ENCODE data around the gene TPSB2. TPM values are rescaled to one million over a fixed set of nuclear protein-coding genes. Genes with fewer than 3 reads are reported as not detected.
"Not testable (repeated sequence)": the region's sequence is repeated elsewhere in the genome, so short reads cannot be mapped to it uniquely, and the experiment has no call there.

Gene TPSB2
- polyA plus RNA-seq, 1 donor = 0.18 TPM

DNA sequence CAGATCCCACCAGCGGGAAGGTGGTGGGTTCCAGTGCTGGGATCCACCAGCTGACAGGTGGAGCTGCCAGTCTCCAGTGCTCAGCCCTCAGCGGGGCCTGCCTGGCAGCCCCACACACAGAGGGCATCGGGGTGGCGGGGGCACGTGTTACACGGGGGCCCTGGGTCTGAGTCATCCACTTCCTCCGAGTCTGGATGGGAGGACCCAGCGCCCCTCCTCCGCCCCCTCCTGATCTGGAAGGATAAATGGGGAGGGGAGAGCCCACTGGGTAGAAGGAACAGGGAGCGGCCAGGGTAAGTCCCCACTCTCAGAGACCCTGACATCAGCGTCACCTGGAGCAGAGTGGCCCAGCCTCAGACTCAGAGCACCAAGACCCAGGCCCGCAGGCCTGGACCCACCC lies 10.5 kb upstream of the TPSB2 start, which contains the start of gene TPSAB1:
TSS of gene TPSAB1 (plus strand) at position 270 of the 400 bp plus-strand sequence. CDS start 234 bp downstream, outside the sequence.
- not testable (repeated sequence) for DNase-seq

DNA sequence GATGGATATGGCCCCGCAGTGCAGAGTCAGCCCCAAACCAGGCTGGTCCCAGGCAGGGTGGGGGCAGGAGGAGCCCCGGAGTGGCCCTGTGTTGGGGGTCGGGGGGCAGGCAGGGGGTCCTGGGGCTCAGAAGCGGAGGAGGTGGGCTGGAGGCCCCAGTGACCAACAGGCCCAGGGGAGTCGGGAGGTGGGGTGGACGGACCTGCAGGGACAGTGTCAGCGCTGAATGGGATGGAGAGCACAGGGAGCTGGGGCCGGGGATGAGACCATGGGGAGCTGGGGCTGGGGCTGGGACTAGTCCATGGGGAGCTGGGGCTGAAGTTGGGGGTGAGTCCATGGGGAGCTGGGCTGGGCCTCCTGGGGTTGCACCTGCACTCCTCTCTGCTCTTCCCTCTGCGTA lies 9.6 kb upstream of the TPSB2 start:
- not testable (repeated sequence) for DNase-seq

- DNase-seq = not testable (repeated sequence)
These were observed 8.9 kb upstream of the TPSB2 start for GRCh38 chr16:1238909-1239308.

- DNase-seq = no peak
These were observed 8.0 kb upstream of the TPSB2 start for GRCh38 chr16:1237990-1238389.

DNA sequence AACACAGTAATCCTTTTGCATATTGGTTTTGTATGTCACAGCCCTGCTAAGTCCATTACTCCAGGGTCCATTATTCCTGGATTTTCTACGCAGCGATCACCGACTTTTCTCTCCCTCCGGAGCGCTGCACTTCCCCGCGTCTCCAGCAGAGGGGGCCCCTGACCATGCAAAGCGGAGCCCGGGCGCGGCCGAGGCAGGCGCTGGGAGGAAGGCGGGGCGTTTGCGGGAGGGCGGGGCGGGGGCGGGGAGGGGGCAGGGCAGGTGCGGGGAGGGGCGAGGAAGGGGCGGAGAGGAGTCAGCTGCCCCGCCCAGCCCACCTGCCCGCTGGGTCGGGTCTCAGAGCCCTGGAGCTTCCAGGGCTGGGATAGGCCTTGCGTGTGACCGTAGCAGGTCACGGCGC lies 6.7 kb upstream of the TPSB2 start:
- not testable (repeated sequence) for DNase-seq

DNA sequence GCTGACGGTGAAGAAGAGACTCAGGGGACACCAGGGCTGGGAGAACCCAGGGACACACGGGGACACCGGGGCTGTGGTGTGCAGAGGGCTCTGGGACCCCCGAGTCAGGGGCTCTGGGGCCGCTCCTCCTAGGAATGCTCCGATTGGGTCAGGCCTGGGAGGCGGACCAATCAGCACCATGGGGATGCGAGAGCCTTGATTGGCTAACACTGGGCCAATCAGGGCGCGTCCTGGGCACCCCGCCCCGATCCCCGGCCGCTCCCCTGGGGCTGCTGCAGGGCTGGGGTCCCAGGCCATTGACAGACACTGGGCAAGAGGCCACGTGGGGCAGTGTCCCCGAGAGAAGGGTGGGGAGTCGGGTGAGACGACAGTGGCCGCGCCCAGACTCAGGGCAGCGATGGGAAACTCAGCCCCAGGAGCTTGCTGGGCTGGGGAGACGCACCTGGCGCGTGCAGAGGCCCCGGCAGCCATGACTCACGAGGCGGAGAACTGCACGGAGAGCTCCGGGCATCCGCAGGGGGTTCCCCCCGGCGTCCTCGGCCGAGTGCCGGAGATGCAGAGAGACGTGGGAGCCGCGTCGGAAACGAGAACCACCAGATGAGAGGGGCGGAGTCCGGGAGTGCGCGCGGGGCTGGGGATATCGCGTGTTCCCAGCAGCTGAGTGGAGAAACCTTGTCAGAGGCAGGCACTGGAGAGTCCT lies 2.2 kb upstream of the TPSB2 start:
- not testable (repeated sequence) for DNase-seq

- DNase-seq = not testable (repeated sequence)
These were observed 1.3 kb upstream of the TPSB2 start for GRCh38 chr16:1231301-1231700.

GRCh38 chr16:1230471-1231212 lies 658 bp upstream of the TPSB2 start:
- not testable (repeated sequence) for DNase-seq

DNA sequence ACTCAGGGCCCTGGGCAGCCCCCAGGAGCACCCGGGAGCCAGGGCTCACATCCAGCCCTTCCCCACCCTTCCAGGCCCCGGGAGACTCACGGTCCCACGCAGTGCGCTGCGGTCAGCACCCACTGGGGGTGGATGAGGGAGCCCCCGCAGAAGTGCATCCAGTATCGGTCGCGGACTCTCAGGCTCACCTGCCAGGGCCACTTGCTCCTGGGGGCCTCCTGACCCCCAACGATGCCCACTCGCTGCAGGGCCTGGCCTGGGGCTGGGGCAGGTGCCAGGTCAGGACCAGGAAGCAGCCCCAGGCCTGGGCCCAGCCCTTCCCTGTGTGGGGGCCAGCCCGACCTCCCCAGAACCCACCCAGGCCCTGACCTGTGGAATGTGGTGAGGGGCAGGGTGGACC lies 508 bp downstream of the TPSB2 start:
- not testable (repeated sequence) for DNase-seq

GRCh38 chr16:1228227-1228626 lies 1.8 kb downstream of the TPSB2 start:
- DNase-seq = not testable (repeated sequence)

GRCh38 chr16:1226692-1227091 lies 3.3 kb downstream of the TPSB2 start:
- DNase-seq = not testable (repeated sequence)

DNA sequence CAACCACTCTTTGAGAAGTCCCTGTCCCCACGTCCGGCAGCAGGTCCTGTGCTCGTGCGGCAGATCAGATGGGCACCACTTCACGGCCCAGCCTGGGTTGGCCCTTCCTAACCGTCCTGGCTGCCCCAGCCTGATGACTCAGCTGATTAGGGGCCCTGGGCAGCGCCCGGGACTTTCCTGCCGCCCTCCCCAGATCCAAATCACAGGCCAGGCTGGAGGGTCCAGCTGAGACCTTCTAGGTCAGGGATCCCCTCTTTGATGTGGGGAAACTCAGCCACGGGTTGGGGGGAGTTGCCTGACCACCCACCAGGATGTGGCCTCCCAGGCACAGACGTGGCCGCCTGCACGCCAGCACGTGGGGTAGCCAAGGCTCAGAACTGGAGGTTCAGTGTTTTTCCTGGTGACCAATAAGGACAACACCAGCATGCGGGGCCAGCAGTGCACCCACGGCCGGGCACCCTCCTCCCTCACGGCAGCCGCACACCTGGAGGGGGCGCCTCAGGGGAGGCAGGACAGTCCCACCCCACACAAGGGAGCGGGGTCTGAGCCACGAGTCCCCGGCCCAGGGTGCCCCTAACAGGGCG lies 4.2 kb downstream of the TPSB2 start:
- not testable (repeated sequence) for DNase-seq

DNA sequence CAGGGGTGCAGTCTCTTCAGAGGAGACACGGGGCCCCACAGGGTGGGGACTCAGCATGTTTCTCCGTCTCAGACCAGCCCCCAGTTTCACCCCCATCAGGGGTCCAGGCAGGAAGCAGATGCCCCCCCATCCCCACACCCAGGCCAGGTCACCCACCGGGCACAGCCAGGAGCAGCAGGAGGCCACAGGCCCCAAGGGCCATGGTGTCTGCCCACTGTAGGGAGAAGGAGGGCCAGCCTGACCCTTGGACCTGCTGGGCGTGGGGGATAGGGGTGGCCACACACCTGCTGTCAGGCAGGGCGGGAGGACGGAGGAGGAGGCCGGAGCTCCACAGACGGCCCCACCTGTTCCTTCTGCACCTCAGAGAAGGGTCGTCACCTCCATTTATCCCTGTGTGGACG lies 4.9 kb downstream of the TPSB2 start, which contains the start of gene TPSG1:
TSS of gene TPSG1 (minus strand) at position 218 of the 401 bp plus-strand sequence. CDS start at position 202, 16 bp downstream.
- DNase-seq = no peak

- DNase-seq = no peak
These were observed 5.4 kb downstream of the TPSB2 start for GRCh38 chr16:1224558-1224957.

DNA sequence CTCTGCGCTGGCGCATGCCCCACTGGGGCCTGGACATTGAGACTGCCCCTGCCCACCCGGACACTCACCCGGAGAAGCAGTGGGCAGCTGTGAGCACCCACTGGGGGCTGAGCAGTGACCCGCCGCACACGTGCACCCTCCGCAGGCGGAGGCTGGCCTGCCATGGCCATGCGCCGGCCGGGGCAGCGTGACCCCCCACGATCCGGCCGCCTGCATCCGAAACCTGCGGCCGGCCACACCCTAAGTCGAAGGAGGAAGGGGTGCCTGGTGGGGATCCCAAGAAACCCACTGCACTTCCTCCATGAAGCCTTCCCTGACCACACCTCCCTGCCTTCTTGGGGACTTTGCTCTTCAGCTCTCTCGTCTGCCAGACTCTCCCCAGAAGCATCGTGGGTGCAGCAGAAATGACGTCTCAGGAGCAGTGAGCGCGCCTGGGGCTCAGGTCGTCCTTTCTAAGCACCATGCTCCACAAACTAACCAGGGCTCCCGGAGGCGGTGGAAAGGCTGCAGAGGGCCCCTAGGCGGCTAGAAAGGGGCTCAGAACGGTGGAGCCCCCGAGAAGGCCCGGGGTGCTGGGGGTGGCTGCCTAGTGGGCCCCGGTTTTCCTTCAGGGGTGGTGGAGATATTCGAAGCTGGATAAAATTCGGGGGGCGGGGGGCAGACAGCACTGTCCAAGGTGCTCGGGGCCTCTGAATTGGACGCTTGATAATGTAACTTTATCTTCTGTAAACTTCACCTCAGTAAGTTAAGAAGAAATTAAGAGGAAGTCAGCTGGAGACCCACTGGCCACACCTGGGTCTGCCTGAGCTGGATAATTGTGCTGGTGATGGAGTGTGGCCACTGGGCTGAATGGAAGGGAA lies 6.4 kb downstream of the TPSB2 start:
- no peak for DNase-seq

DNA sequence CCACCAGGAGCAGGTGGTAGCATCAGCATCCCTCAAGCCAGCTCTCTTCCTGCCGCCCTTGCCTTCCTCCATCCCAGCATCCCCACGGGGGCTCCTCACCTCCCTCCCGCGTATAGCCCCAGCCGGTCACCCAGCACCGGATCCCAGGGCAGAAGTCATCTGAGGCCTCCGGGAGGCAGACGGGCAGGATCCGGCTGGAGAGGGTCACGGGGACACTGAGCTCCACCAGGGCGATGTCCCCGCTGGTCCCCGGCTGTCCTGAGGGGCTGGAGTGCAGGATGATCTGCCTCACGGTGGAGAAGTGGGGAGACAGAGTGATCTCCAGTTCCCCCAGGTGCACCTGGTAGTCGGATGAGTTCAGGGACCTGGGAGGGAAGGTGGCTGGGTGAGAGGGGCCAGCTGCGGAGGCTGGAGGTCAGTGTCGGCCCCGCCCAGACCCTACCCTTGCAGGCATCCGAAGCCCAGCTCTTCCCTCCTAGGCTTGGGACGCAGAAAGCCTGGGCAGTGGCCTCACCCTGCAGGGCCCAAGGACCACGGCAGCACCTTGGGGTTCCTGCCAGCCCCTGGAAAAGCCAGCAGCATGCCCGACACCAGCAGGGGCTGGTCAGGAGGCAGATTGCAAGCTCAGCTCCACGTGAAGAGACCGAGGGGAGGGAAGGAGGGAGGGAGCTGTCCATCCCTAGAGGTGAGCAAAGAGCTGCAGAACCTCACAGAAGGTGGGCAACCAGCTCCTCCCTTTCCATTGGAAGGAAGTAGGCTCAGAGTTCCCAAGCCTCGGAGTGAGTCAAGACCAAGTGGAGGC lies 7.2 kb downstream of the TPSB2 start:
- DNase-seq = no peak

GRCh38 chr16:1221628-1222552 lies 8.1 kb downstream of the TPSB2 start:
- no peak for DNase-seq

DNA sequence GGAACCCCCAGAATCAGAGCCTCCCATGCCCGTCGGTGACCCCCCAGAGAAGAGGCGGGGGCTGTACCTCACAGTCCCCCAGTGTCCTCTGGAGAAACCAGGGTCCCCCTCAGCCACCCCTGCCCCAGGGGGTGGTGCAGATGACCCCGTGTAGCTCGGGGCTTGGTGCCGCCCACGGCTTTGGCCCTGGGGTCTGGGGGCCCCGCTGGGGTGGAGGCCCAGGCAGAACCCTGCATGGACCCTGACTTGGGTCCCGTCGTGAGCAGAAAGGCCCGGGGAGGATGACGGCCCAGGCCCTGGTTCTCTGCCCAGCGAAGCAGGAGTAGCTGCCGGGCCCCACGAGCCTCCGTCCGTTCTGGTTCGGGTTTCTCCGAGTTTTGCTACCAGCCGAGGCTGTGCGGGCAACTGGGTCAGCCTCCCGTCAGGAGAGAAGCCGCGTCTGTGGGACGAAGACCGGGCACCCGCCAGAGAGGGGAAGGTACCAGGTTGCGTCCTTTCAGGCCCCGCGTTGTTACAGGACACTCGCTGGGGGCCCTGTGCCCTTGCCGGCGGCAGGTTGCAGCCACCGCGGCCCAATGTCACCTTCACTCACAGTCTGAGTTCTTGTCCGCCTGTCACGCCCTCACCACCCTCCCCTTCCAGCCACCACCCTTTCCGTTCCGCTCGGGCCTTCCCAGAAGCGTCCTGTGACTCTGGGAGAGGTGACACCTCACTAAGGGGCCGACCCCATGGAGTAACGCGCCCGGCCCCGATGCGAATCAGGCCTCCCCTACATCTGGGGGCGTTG lies 8.9 kb downstream of the TPSB2 start:
- DNase-seq = no peak

GRCh38 chr16:1220098-1220728 lies 9.8 kb downstream of the TPSB2 start:
- no peak for DNase-seq
